HepG2 (cell line): ENCODE results near the gene ARL4D. TPM values are rescaled to one million over a fixed set of nuclear protein-coding genes. Genes with fewer than 3 reads are reported as not detected.
A peak's percentile ranks its signal among the peaks of the same experiment; 100 is the strongest.

ENCODE experiments used
- FOSL2 ChIP-seq: sonication (generic); formaldehyde crosslinking; IDR thresholded peaks from 2 replicates; pipeline ENCODE4 v1.4.0; 2020; ENCODE audit warnings: missing genetic modification reagents
- KDM3A ChIP-seq: IDR thresholded peaks from 2 replicates; pipeline ENCODE4 v1.6.1; 2018; ENCODE audit warnings: low read depth, missing compliant biosample characterization
- MED8 ChIP-seq: sonication (generic); formaldehyde crosslinking; IDR thresholded peaks from 2 replicates; pipeline ENCODE4 v1.8.1; 2023; ENCODE audit warnings: mild to moderate bottlenecking, missing genetic modification reagents; ENCODE audit not compliant: insufficient replicate concordance
- PHF21A ChIP-seq: sonication (generic); formaldehyde crosslinking; IDR thresholded peaks from 2 replicates; pipeline ENCODE4 v1.5.0; 2020; ENCODE audit warnings: mild to moderate bottlenecking, missing genetic modification reagents
- REXO4 ChIP-seq: sonication (generic); formaldehyde crosslinking; IDR thresholded peaks from 2 replicates; pipeline ENCODE4 v1.8.0; 2022; ENCODE audit warnings: missing genetic modification reagents, mild to moderate bottlenecking, borderline replicate concordance
- SIX1 ChIP-seq: sonication (generic); formaldehyde crosslinking; IDR thresholded peaks from 2 replicates; pipeline ENCODE4 v1.4.0; 2020; ENCODE audit warnings: missing genetic modification reagents, borderline replicate concordance
- SMAD9 ChIP-seq: sonication (generic); formaldehyde crosslinking; IDR thresholded peaks from 2 replicates; pipeline ENCODE4 v1.5.1; 2020; ENCODE audit warnings: mild to moderate bottlenecking, missing genetic modification reagents
- SNRNP70 ChIP-seq: fragments of 200-400 bp; formaldehyde crosslinking; IDR thresholded peaks from 2 replicates; pipeline ENCODE4 v1.6.1; 2017; ENCODE audit warnings: mild to moderate bottlenecking, low read depth, low read length, moderate library complexity
- ZNF3 ChIP-seq: IDR thresholded peaks from 2 replicates; pipeline ENCODE4 v1.7.0; 2017; ENCODE audit warnings: inconsistent platforms
- polyA plus RNA-seq, 8 experiments: library from polyadenylated mRNA; depleted of rRNA in 3 of 8; stranded (reverse) in 7 of 8; unstranded in 1 of 8; fragments of >200 nt; fragmentation: Illumina TruSeq in 4 of 8; extraction: Trizol in 4 of 8; gene quantifications; 2 replicates each; pipeline versions ENCODE4 v1.2.1 to v1.2.3, GENCODE V29; 2011 to 2016; ENCODE audit warnings: low read depth in 4 of 8, missing spikeins in 1 of 8, mixed read lengths in 1 of 8; ENCODE audit not compliant: insufficient read depth in 1 of 8
- total RNA-seq, 5 experiments: library from RNA; depleted of rRNA; stranded (reverse); fragments of >200 nt; fragmentation: Illumina TruSeq; extraction: Trizol; gene quantifications; 2 replicates each; pipeline ENCODE4 v1.2.3, GENCODE V29; 2016; ENCODE audit warnings: low read depth in 1 of 5
- TF ChIP-seq, protein P1 (sequence below): sonication (generic); formaldehyde crosslinking; IDR thresholded peaks from 2 replicates; pipeline ENCODE4 v1.4.0; 2020; ENCODE audit warnings: missing genetic modification reagents
- TF ChIP-seq, protein P2 (sequence below): sonication (generic); formaldehyde crosslinking; IDR thresholded peaks from 2 replicates; pipeline ENCODE4 v1.4.0; 2020; ENCODE audit warnings: mild to moderate bottlenecking, missing genetic modification reagents, borderline replicate concordance
- TF ChIP-seq, protein P3 (sequence below): sonication (generic); formaldehyde crosslinking; IDR thresholded peaks from 2 replicates; pipeline ENCODE4 v1.4.0; 2020; ENCODE audit warnings: mild to moderate bottlenecking, low read depth, missing genetic modification reagents
- TF ChIP-seq, protein P4 (sequence below): IDR thresholded peaks from 2 replicates; pipeline ENCODE4 v1.6.1; 2016
- TF ChIP-seq, protein P5 (sequence below): sonication (generic); formaldehyde crosslinking; IDR thresholded peaks from 2 replicates; pipeline ENCODE4 v1.4.0; 2020; ENCODE audit warnings: missing genetic modification reagents
- TF ChIP-seq, protein P6 (sequence below): sonication (generic); formaldehyde crosslinking; IDR thresholded peaks from 2 replicates; pipeline ENCODE4 v1.4.0; 2020; ENCODE audit warnings: missing genetic modification reagents, borderline replicate concordance

The ARL4D gene
- total and polyA plus RNA-seq, 2 of the 13 experiments (the other 11 are each of a cell fraction or from before 2014, with no cell fraction given) = 9.0 to 25.9 TPM

DNA sequence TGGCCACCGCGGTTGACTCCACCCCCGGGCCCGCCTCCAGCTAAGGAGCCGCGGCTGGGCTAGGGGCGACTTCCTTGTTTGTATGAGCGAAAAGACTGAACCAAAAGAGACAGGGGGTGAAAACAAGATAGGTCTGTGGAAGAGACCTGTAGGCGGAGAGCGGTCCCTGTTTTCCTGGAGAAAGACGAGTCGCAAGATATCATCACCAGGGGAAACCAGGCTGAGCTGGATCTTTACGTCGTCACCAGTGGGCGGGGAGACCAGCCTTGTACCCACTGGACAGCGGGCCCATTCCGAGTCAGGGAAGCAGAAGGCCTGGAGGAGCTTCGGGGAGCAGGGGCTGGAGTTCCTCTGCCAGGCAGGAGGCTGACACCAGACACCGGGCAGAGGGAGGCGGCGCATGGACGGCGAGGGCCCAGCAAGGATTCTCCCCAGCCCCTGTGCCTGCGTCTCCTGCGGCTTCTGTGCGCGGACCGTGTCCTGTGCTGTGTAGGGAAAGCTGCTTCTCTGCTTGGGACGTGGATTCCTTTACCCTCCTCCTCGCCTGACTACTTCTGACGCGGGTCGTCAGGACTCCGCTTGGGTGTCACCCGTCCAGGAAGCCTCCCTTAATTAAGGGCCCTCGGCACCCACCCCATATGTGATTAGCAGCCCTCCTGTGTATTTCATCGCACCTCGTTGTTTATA lies 10.3 kb upstream of the ARL4D start (continued):
- no peak for TF ChIP-seq PHF21A
- TF ChIP-seq, protein P1, sequence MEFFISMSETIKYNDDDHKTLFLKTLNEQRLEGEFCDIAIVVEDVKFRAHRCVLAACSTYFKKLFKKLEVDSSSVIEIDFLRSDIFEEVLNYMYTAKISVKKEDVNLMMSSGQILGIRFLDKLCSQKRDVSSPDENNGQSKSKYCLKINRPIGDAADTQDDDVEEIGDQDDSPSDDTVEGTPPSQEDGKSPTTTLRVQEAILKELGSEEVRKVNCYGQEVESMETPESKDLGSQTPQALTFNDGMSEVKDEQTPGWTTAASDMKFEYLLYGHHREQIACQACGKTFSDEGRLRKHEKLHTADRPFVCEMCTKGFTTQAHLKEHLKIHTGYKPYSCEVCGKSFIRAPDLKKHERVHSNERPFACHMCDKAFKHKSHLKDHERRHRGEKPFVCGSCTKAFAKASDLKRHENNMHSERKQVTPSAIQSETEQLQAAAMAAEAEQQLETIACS (CRISPR knock-in tag) = no peak
- TF ChIP-seq, protein P2, sequence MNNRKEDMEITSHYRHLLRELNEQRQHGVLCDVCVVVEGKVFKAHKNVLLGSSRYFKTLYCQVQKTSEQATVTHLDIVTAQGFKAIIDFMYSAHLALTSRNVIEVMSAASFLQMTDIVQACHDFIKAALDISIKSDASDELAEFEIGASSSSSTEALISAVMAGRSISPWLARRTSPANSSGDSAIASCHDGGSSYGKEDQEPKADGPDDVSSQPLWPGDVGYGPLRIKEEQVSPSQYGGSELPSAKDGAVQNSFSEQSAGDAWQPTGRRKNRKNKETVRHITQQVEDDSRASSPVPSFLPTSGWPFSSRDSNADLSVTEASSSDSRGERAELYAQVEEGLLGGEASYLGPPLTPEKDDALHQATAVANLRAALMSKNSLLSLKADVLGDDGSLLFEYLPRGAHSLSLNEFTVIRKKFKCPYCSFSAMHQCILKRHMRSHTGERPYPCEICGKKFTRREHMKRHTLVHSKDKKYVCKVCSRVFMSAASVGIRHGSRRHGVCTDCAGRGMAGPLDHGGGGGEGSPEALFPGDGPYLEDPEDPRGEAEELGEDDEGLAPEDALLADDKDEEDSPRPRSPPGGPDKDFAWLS (CRISPR knock-in tag) = no peak
- no peak for TF ChIP-seq SMAD9
- no peak for TF ChIP-seq MED8 (CRISPR knock-in tag)
- TF ChIP-seq, protein P3, sequence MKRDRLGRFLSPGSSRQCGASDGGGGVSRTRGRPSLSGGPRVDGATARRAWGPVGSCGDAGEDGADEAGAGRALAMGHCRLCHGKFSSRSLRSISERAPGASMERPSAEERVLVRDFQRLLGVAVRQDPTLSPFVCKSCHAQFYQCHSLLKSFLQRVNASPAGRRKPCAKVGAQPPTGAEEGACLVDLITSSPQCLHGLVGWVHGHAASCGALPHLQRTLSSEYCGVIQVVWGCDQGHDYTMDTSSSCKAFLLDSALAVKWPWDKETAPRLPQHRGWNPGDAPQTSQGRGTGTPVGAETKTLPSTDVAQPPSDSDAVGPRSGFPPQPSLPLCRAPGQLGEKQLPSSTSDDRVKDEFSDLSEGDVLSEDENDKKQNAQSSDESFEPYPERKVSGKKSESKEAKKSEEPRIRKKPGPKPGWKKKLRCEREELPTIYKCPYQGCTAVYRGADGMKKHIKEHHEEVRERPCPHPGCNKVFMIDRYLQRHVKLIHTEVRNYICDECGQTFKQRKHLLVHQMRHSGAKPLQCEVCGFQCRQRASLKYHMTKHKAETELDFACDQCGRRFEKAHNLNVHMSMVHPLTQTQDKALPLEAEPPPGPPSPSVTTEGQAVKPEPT (CRISPR knock-in tag) = 0 out of 2 replicates have a peak, but pooled peaks have one; percentile 65
- TF ChIP-seq KDM3A (CRISPR knock-in tag) = no peak; the same call in 1 of the 2 replicates
- TF ChIP-seq FOSL2 = no peak
- 0 out of 2 replicates have a peak, but pooled peaks have one; percentile 7 for TF ChIP-seq SIX1
- TF ChIP-seq ZNF3 (CRISPR knock-in tag) = no peak
- no peak for TF ChIP-seq REXO4 (CRISPR knock-in tag)
- TF ChIP-seq, protein P4, sequence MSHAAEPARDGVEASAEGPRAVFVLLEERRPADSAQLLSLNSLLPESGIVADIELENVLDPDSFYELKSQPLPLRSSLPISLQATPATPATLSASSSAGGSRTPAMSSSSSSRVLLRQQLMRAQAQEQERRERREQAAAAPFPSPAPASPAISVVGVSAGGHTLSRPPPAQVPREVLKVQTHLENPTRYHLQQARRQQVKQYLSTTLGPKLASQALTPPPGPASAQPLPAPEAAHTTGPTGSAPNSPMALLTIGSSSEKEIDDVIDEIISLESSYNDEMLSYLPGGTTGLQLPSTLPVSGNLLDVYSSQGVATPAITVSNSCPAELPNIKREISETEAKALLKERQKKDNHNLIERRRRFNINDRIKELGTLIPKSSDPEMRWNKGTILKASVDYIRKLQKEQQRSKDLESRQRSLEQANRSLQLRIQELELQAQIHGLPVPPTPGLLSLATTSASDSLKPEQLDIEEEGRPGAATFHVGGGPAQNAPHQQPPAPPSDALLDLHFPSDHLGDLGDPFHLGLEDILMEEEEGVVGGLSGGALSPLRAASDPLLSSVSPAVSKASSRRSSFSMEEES (CRISPR knock-in tag) = no peak
- TF ChIP-seq, protein P5, sequence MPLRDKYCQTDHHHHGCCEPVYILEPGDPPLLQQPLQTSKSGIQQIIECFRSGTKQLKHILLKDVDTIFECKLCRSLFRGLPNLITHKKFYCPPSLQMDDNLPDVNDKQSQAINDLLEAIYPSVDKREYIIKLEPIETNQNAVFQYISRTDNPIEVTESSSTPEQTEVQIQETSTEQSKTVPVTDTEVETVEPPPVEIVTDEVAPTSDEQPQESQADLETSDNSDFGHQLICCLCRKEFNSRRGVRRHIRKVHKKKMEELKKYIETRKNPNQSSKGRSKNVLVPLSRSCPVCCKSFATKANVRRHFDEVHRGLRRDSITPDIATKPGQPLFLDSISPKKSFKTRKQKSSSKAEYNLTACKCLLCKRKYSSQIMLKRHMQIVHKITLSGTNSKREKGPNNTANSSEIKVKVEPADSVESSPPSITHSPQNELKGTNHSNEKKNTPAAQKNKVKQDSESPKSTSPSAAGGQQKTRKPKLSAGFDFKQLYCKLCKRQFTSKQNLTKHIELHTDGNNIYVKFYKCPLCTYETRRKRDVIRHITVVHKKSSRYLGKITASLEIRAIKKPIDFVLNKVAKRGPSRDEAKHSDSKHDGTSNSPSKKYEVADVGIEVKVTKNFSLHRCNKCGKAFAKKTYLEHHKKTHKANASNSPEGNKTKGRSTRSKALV = no peak
- no peak for TF ChIP-seq SNRNP70
- TF ChIP-seq, protein P6, sequence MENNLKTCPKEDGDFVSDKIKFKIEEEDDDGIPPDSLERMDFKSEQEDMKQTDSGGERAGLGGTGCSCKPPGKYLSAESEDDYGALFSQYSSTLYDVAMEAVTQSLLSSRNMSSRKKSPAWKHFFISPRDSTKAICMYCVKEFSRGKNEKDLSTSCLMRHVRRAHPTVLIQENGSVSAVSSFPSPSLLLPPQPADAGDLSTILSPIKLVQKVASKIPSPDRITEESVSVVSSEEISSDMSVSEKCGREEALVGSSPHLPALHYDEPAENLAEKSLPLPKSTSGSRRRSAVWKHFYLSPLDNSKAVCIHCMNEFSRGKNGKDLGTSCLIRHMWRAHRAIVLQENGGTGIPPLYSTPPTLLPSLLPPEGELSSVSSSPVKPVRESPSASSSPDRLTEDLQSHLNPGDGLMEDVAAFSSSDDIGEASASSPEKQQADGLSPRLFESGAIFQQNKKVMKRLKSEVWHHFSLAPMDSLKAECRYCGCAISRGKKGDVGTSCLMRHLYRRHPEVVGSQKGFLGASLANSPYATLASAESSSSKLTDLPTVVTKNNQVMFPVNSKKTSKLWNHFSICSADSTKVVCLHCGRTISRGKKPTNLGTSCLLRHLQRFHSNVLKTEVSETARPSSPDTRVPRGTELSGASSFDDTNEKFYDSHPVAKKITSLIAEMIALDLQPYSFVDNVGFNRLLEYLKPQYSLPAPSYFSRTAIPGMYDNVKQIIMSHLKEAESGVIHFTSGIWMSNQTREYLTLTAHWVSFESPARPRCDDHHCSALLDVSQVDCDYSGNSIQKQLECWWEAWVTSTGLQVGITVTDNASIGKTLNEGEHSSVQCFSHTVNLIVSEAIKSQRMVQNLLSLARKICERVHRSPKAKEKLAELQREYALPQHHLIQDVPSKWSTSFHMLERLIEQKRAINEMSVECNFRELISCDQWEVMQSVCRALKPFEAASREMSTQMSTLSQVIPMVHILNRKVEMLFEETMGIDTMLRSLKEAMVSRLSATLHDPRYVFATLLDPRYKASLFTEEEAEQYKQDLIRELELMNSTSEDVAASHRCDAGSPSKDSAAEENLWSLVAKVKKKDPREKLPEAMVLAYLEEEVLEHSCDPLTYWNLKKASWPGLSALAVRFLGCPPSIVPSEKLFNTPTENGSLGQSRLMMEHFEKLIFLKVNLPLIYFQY (CRISPR knock-in tag) = no peak; the same call in 1 of the 2 replicates
